ENCODE measurements around the gene CDKN1C. TPM values are rescaled to one million over a fixed set of nuclear protein-coding genes. Genes with fewer than 3 reads are reported as not detected.

CDKN1C gene
- total RNA-seq, 1 donor from 2014 or later, result 47.8 TPM

GRCh38 chr11:2886191-2886894 is 768 bp upstream of the CDKN1C start:
- Mint-ChIP-seq H3K4me3 (peak overlapping the region; percentile 73), H3K9me3 (no peaks in the 10 kb centered on the region), H3K4me1 (peaks cover 39% of the 10 kb centered on the region), H3K27me3 (ENCODE audit: insufficient read depth, low read depth) (peaks cover 5% of the 10 kb centered on the region), H3K36me3 (peaks cover 8% of the 10 kb centered on the region), H3K27ac (peak overlapping the region; percentile 90)
- Histone ChIP-seq H3F3A (ENCODE audit: low read depth) (peaks cover 39% of the 10 kb centered on the region), H2AFZ (replicated peaks) (no peak overlapping the region), H3K4me3 (peak overlapping the region; percentile 9), H3K4me2 (peak overlapping the region; percentile 65), H3K9me3 (ENCODE audit: low read depth) (no peaks in the 10 kb centered on the region), H3K27ac (no peak overlapping the region), H3K9ac (no peak overlapping the region), H3K4me1 (peaks cover 40% of the 10 kb centered on the region), H3K27me3 (peaks cover 50% of the 10 kb centered on the region), H3K79me2 (ENCODE audit: low read depth) (peaks cover 8% of the 10 kb centered on the region), H4K20me1 (ENCODE audit: low read depth) (peaks cover 19% of the 10 kb centered on the region), H3K36me3 (no peaks in the 10 kb centered on the region)
- no peak for TF ChIP-seq EZH2phosphoT487 (IDR thresholded peaks at IDR 0.05)
- TF ChIP-seq CTCF (IDR thresholded peaks at IDR 0.05), result peak; percentile 45
- peak; percentile 85 for DNase-seq (ENCODE audit: low spot score)

- H3K36me3 Mint-ChIP-seq, result peaks cover 8% of the 10 kb centered on the region
- peak overlapping the region; percentile 91 for H3K4me3 ChIP-seq
- H3F3A ChIP-seq (ENCODE audit: low read depth), result peaks cover 39% of the 10 kb centered on the region
- H3K9me3 ChIP-seq (ENCODE audit: low read depth), result no peaks in the 10 kb centered on the region
- H4K20me1 ChIP-seq (ENCODE audit: low read depth), result peaks cover 19% of the 10 kb centered on the region
- H3K36me3 ChIP-seq, result no peaks in the 10 kb centered on the region
- DNase-seq (ENCODE audit: low spot score), result peak; percentile 88
- no peaks in the 10 kb centered on the region for H3K9me3 Mint-ChIP-seq
- H3K27ac Mint-ChIP-seq, result no peak overlapping the region
- H3K4me1 ChIP-seq, result peaks cover 32% of the 10 kb centered on the region
- H3K27me3 Mint-ChIP-seq (ENCODE audit: insufficient read depth, low read depth), result peaks cover 5% of the 10 kb centered on the region
- H3K9ac ChIP-seq, result no peak overlapping the region
- H2AFZ ChIP-seq (replicated peaks), result no peak overlapping the region
- H3K79me2 ChIP-seq (ENCODE audit: low read depth), result peaks cover 8% of the 10 kb centered on the region
- peak overlapping the region; percentile 97 for H3K4me2 ChIP-seq
- no peak overlapping the region for H3K27ac ChIP-seq
- peak overlapping the region; percentile 92 for H3K4me3 Mint-ChIP-seq
- H3K4me1 Mint-ChIP-seq, result peaks cover 37% of the 10 kb centered on the region
- TF ChIP-seq EZH2phosphoT487 (IDR thresholded peaks at IDR 0.05), result no peak
- peak; percentile 42 for TF ChIP-seq EZH2 (IDR thresholded peaks at IDR 0.05)
- peak; percentile 43 for TF ChIP-seq CTCF (IDR thresholded peaks at IDR 0.05)
- H3K27me3 ChIP-seq, result peaks cover 51% of the 10 kb centered on the region
Observed at GRCh38 chr11:2885017-2885677, 428 bp downstream of the CDKN1C start.

- peak; percentile 79 for DNase-seq (ENCODE audit: low spot score)
- TF ChIP-seq EZH2phosphoT487 (IDR thresholded peaks at IDR 0.05) (peak; percentile 45), EZH2 (IDR thresholded peaks at IDR 0.05) (no peak)
Observed at GRCh38 chr11:2883979-2884815, 1.4 kb downstream of the CDKN1C start.

More at GRCh38 chr11:2883979-2884815, 1.4 kb downstream of the CDKN1C start:
- Histone ChIP-seq H3K4me3 (peak overlapping the region; percentile 91), H3K27me3 (peaks cover 60% of the 10 kb centered on the region), H2AFZ (replicated peaks) (peak overlapping the region; percentile 22), H3K4me2 (peak overlapping the region; percentile 83), H3K27ac (no peak overlapping the region), H3K4me1 (peaks cover 32% of the 10 kb centered on the region), H3K9me3 (ENCODE audit: low read depth) (no peaks in the 10 kb centered on the region), H3K9ac (peak overlapping the region; percentile 18), H4K20me1 (ENCODE audit: low read depth) (peaks cover 19% of the 10 kb centered on the region), H3F3A (ENCODE audit: low read depth) (peaks cover 39% of the 10 kb centered on the region), H3K79me2 (ENCODE audit: low read depth) (peaks cover 8% of the 10 kb centered on the region), H3K36me3 (no peaks in the 10 kb centered on the region)
- H3K4me1 Mint-ChIP-seq, result peaks cover 34% of the 10 kb centered on the region
- peak overlapping the region; percentile 84 for H3K4me3 Mint-ChIP-seq
- H3K27me3 Mint-ChIP-seq (ENCODE audit: insufficient read depth, low read depth), result peaks cover 5% of the 10 kb centered on the region
- peaks cover 11% of the 10 kb centered on the region for H3K36me3 Mint-ChIP-seq
- H3K9me3 Mint-ChIP-seq, result no peaks in the 10 kb centered on the region
- H3K27ac Mint-ChIP-seq, result no peak overlapping the region

Data from neural progenitor cell (in vitro differentiated cells).